Brain microvascular endothelial cell (primary cell): ENCODE data around the gene SLC7A1.

Experiments
- DNase-seq: peaks from one replicate; pipeline ENCODE4 v3.0.0-alpha.2; 2020
- H3K27ac ChIP-seq: fragments of 250-450 bp; sonication (Bioruptor Pico); 2 replicates; pipeline ENCODE4 v1.5.1; 2020; ENCODE audit warnings: mild to moderate bottlenecking, moderate library complexity
- H3K27me3 ChIP-seq: fragments of 250-450 bp; sonication (Bioruptor Pico); replicated peaks from 2 replicates; pipeline ENCODE4 v1.5.1; 2020; ENCODE audit warnings: mild to moderate bottlenecking
- H3K36me3 ChIP-seq: fragments of 250-450 bp; sonication (Bioruptor Pico); replicated peaks from 2 replicates; pipeline ENCODE4 v1.5.1; 2020; ENCODE audit warnings: mild to moderate bottlenecking
- H3K4me3 ChIP-seq: 2 replicates; pipeline ENCODE4 v1.5.1; 2011; ENCODE audit warnings: low read depth, mild to moderate bottlenecking, control low read depth, low read length, moderate library complexity
- CTCF ChIP-seq: IDR thresholded peaks from 2 replicates; pipeline ENCODE4 v1.5.1; 2011; ENCODE audit warnings: low read depth, mild to moderate bottlenecking, moderate library complexity, low read length, control low read depth, inconsistent platforms; ENCODE audit errors: missing control alignments
- in situ Hi-C: cut with HindIII; loops from 2 replicates; pipeline ENCODE4 v1.10.0; 2017; ENCODE audit warnings: low sequenced_read_pairs, low pct_ligation_motif_present

The SLC7A1 gene

GRCh38 chr13:29476046-29476445, 119.4 kb downstream of the SLC7A1 start:
- Histone ChIP-seq H3K4me3 (no peak overlapping the region), H3K27ac (no peak overlapping the region), H3K27me3 (no peaks in the 10 kb centered on the region), H3K36me3 (no peaks in the 10 kb centered on the region)
- DNase-seq = no peak
- in situ Hi-C loops = no loop called here
- TF ChIP-seq CTCF = no peak

- Histone ChIP-seq H3K27ac (peak overlapping the region; percentile 8), H3K4me3 (no peak overlapping the region), H3K27me3 (no peaks in the 10 kb centered on the region), H3K36me3 (no peaks in the 10 kb centered on the region)
- no peak for TF ChIP-seq CTCF
- DNase-seq = peak; percentile 94
- in situ Hi-C loops = no loop called here
Measured at GRCh38 chr13:29474991-29475390, 120.5 kb downstream of the SLC7A1 start.

GRCh38 chr13:29473166-29473565, 122.3 kb downstream of the SLC7A1 start:
- no peaks in the 10 kb centered on the region for H3K27me3 ChIP-seq
- H3K36me3 ChIP-seq = no peaks in the 10 kb centered on the region
- in situ Hi-C loops = no loop called here
- H3K4me3 ChIP-seq = no peak overlapping the region
- TF ChIP-seq CTCF = no peak
- DNase-seq = no peak
- H3K27ac ChIP-seq = no peak overlapping the region

GRCh38 chr13:29472332-29472961, 123.0 kb downstream of the SLC7A1 start:
- peak; percentile 100 for TF ChIP-seq CTCF
- H3K27me3 ChIP-seq = no peaks in the 10 kb centered on the region
- in situ Hi-C loops = no loop called here
- peak; percentile 62 for DNase-seq
- H3K27ac ChIP-seq = no peak overlapping the region
- H3K36me3 ChIP-seq = no peaks in the 10 kb centered on the region
- H3K4me3 ChIP-seq = no peak overlapping the region

GRCh38 chr13:29471551-29471950, 123.9 kb downstream of the SLC7A1 start:
- in situ Hi-C loops = no loop called here
- Histone ChIP-seq H3K36me3 (no peaks in the 10 kb centered on the region), H3K4me3 (no peak overlapping the region), H3K27ac (no peak overlapping the region), H3K27me3 (no peaks in the 10 kb centered on the region)
- TF ChIP-seq CTCF = no peak
- no peak for DNase-seq

- no peak overlapping the region for H3K4me3 ChIP-seq
- peak; percentile 73 for DNase-seq
- peaks cover 2% of the 10 kb centered on the region for H3K27me3 ChIP-seq
- no peak for TF ChIP-seq CTCF
- H3K27ac ChIP-seq = no peak overlapping the region
- no peaks in the 10 kb centered on the region for H3K36me3 ChIP-seq
- in situ Hi-C loops = no loop called here
Measured at GRCh38 chr13:29465741-29466293, 129.7 kb downstream of the SLC7A1 start.
